Hematopoietic multipotent progenitor cell treated with erythropoietin and hydrocortisone succinate and interleukin-3 and kit ligand, for 4 days (in vitro differentiated cells): Measurements from ENCODE around the gene ACOT7.

Source experiments
- DNase-seq: peaks from one replicate; pipeline ENCODE4 v3.0.0-alpha.2; 2015

Gene ACOT7

GRCh38 chr1:6307099-6307498 lies 86.5 kb downstream of the ACOT7 start:
- no peak for DNase-seq

GRCh38 chr1:6303397-6304012 lies 90.1 kb downstream of the ACOT7 start:
- DNase-seq: no peak

GRCh38 chr1:6302568-6302967 lies 91.0 kb downstream of the ACOT7 start:
- DNase-seq: no peak

- no peak for DNase-seq
Measured at GRCh38 chr1:6301526-6301925, 92.0 kb downstream of the ACOT7 start.

- DNase-seq: no peak
Measured at GRCh38 chr1:6300342-6301048, 93.1 kb downstream of the ACOT7 start.

GRCh38 chr1:6299557-6300165 lies 93.9 kb downstream of the ACOT7 start:
- no peak for DNase-seq

- DNase-seq: no peak
Measured at GRCh38 chr1:6298940-6299465, 94.6 kb downstream of the ACOT7 start.

GRCh38 chr1:6298530-6298929 lies 95.0 kb downstream of the ACOT7 start:
- DNase-seq: no peak

- no peak for DNase-seq
Measured at GRCh38 chr1:6295910-6296309, 97.7 kb downstream of the ACOT7 start.

- DNase-seq: peak; percentile 53
Measured at GRCh38 chr1:6294890-6295556, 98.5 kb downstream of the ACOT7 start.

GRCh38 chr1:6294080-6294889 lies 99.3 kb downstream of the ACOT7 start:
- DNase-seq: peak; percentile 41

GRCh38 chr1:6292102-6292501 lies 101.5 kb downstream of the ACOT7 start:
- DNase-seq: no peak

- peak; percentile 58 for DNase-seq
Measured at GRCh38 chr1:6288665-6289064, 104.9 kb downstream of the ACOT7 start.

GRCh38 chr1:6288026-6288425 lies 105.5 kb downstream of the ACOT7 start:
- no peak for DNase-seq

GRCh38 chr1:6287431-6287886 lies 106.1 kb downstream of the ACOT7 start:
- DNase-seq: no peak

- no peak for DNase-seq
Measured at GRCh38 chr1:6287029-6287428, 106.5 kb downstream of the ACOT7 start.

- no peak for DNase-seq
Measured at GRCh38 chr1:6286266-6286665, 107.3 kb downstream of the ACOT7 start.

GRCh38 chr1:6285336-6285735 lies 108.2 kb downstream of the ACOT7 start:
- DNase-seq: no peak

- DNase-seq: no peak
Measured at GRCh38 chr1:6282577-6283270, 110.8 kb downstream of the ACOT7 start.

- DNase-seq: no peak
Measured at GRCh38 chr1:6281511-6282402, 111.8 kb downstream of the ACOT7 start.
